SK-N-SH treated with all-trans-retinoic acid at 6 μM for 48 hours (cell line): ENCODE data around the gene B4GALT1.

Experiments
- ATAC-seq: fragments of 200-7000 bp; cut with Tn5 transposase; 3 replicates; pipeline ENCODE4 v1.9.1; 2020; ENCODE audit warnings: mild to moderate bottlenecking, moderate library complexity
- ARNTL ChIP-seq: fragments of 450-650 bp; formaldehyde crosslinking; IDR thresholded peaks from 2 replicates; pipeline ENCODE4 v1.5.0; 2020; ENCODE audit warnings: low read depth, mild to moderate bottlenecking, moderate library complexity, borderline replicate concordance
- CSDC2 ChIP-seq: fragments of 250-450 bp; sonication (Bioruptor Pico); IDR thresholded peaks from 2 replicates; pipeline ENCODE4 v1.5.0; 2020; ENCODE audit warnings: mild to moderate bottlenecking, moderate library complexity
- ESRRG ChIP-seq: fragments of 250-450 bp; sonication (Bioruptor Pico); IDR thresholded peaks from 2 replicates; pipeline ENCODE4 v1.6.1; 2021; ENCODE audit warnings: mild to moderate bottlenecking
- GLIS3 ChIP-seq: fragments of 250-450 bp; sonication (Bioruptor Pico); IDR thresholded peaks from 2 replicates; pipeline ENCODE4 v1.5.0; 2020; ENCODE audit warnings: mild to moderate bottlenecking, moderate library complexity
- ISL1 ChIP-seq: fragments of 250-450 bp; sonication (Bioruptor Pico); IDR thresholded peaks from 2 replicates; pipeline ENCODE4 v2.1.2; 2022; ENCODE audit warnings: mild to moderate bottlenecking, moderate library complexity
- OSR1 ChIP-seq: fragments of 250-450 bp; sonication (Bioruptor Pico); IDR thresholded peaks from 2 replicates; pipeline ENCODE4 v1.8.0; 2022; ENCODE audit warnings: moderate library complexity, mild to moderate bottlenecking, inconsistent platforms
- PPARA ChIP-seq: fragments of 250-450 bp; sonication (Bioruptor Pico); IDR thresholded peaks from 2 replicates; pipeline ENCODE4 v1.5.0; 2020; ENCODE audit warnings: mild to moderate bottlenecking, borderline replicate concordance
- RARB ChIP-seq: fragments of 250-450 bp; sonication (Bioruptor Pico); IDR thresholded peaks from 2 replicates; pipeline ENCODE4 v1.8.0; 2021; ENCODE audit warnings: mild to moderate bottlenecking, moderate library complexity
- TCF4 ChIP-seq: fragments of 250-450 bp; sonication (Bioruptor Pico); IDR thresholded peaks from 2 replicates; pipeline ENCODE4 v1.8.0; 2021; ENCODE audit warnings: mild to moderate bottlenecking, moderate library complexity, borderline replicate concordance
- TOX ChIP-seq: fragments of 250-450 bp; sonication (Bioruptor Pico); IDR thresholded peaks from 2 replicates; pipeline ENCODE4 v1.8.0; 2021; ENCODE audit warnings: mild to moderate bottlenecking, moderate library complexity, borderline replicate concordance
- ZNF565 ChIP-seq: fragments of 450-650 bp; formaldehyde crosslinking; conservative IDR thresholded peaks from 2 replicates; pipeline ENCODE4 v1.5.0; 2020; ENCODE audit warnings: low read depth, mild to moderate bottlenecking, moderate library complexity
- ZNF8 ChIP-seq: fragments of 450-650 bp; formaldehyde crosslinking; IDR thresholded peaks from 2 replicates; pipeline ENCODE4 v1.5.0; 2020; ENCODE audit warnings: mild to moderate bottlenecking, moderate library complexity
- TF ChIP-seq, protein P1 (sequence below): fragments of 250-450 bp; sonication (Bioruptor Pico); IDR thresholded peaks from 2 replicates; pipeline ENCODE4 v1.8.0; 2021; ENCODE audit warnings: low read depth, mild to moderate bottlenecking, moderate library complexity, borderline replicate concordance
- TF ChIP-seq, protein P2 (sequence below): fragments of 250-450 bp; sonication (Bioruptor Pico); IDR thresholded peaks from 2 replicates; pipeline ENCODE4 v1.5.0; 2020; ENCODE audit warnings: mild to moderate bottlenecking, moderate library complexity
- TF ChIP-seq, protein P3 (sequence below): fragments of 250-450 bp; sonication (Bioruptor Pico); IDR thresholded peaks from 2 replicates; pipeline ENCODE4 v1.5.1; 2020; ENCODE audit warnings: low read depth, mild to moderate bottlenecking, moderate library complexity
- TF ChIP-seq, protein P4 (sequence below): fragments of 250-450 bp; sonication (Bioruptor Pico); IDR thresholded peaks from 2 replicates; pipeline ENCODE4 v1.5.1; 2021; ENCODE audit warnings: mild to moderate bottlenecking, moderate library complexity

B4GALT1 gene

DNA sequence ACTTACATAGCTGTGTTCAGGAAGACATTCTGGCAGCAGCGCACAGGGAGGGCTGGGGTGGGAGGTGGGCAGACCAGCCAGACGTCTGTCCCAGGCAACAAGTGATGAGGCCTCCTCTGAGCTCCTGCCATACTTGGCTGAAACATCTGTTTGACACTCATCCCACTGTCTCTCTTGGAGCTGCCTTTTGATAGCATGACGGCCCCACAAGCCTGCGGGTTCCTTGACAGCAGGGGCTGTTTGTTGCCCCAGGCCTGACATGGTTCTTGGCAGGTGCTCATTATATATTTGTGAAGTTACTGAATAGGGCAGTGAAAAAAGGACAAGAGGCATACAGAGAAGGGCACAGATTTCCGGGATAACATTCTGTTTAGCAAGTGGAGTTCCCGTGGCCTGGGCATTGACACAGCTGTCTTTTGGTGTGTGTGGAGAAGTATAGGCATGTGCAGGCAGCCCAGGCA is 22.2 kb upstream of the B4GALT1 start (continued):
- TF ChIP-seq PPARA (CRISPR knock-in tag): no peak
- TF ChIP-seq, protein P1, sequence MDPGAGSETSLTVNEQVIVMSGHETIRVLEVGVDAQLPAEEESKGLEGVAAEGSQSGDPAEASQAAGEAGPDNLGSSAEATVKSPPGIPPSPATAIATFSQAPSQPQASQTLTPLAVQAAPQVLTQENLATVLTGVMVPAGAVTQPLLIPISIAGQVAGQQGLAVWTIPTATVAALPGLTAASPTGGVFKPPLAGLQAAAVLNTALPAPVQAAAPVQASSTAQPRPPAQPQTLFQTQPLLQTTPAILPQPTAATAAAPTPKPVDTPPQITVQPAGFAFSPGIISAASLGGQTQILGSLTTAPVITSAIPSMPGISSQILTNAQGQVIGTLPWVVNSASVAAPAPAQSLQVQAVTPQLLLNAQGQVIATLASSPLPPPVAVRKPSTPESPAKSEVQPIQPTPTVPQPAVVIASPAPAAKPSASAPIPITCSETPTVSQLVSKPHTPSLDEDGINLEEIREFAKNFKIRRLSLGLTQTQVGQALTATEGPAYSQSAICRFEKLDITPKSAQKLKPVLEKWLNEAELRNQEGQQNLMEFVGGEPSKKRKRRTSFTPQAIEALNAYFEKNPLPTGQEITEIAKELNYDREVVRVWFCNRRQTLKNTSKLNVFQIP (CRISPR knock-in tag): no peak
- TF ChIP-seq TCF4: no peak
- no peak for TF ChIP-seq ZNF8 (CRISPR knock-in tag)
- TF ChIP-seq TOX (CRISPR knock-in tag): no peak
- no peak for TF ChIP-seq ISL1 (CRISPR knock-in tag)

DNA sequence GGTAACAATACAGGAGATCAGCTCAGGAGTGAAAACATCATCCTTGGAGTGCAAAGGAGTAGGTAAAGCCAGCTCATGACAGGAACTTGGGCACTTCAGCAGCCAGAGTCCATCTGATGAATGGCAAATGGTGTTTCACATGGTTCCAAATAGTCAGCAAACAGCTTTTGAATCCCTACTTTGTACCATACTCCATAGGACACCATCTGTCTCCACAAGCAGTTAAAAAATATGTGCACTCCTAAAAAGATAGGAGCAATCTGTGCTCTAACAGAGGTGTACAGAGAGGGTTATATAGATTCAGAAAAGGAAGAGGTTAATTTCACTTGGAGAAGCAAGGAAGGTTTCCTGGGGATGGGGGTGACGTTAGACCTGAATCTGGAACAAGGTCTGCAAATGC is 21.6 kb upstream of the B4GALT1 start:
- TF ChIP-seq ZNF8 (CRISPR knock-in tag) (no peak), GLIS3 (CRISPR knock-in tag) (no peak), ZNF565 (no peak), ESRRG (CRISPR knock-in tag) (no peak), OSR1 (CRISPR knock-in tag) (no peak), CSDC2 (CRISPR knock-in tag) (no peak), ARNTL (CRISPR knock-in tag) (no peak), TOX (CRISPR knock-in tag) (no peak)
- TF ChIP-seq, protein P2, sequence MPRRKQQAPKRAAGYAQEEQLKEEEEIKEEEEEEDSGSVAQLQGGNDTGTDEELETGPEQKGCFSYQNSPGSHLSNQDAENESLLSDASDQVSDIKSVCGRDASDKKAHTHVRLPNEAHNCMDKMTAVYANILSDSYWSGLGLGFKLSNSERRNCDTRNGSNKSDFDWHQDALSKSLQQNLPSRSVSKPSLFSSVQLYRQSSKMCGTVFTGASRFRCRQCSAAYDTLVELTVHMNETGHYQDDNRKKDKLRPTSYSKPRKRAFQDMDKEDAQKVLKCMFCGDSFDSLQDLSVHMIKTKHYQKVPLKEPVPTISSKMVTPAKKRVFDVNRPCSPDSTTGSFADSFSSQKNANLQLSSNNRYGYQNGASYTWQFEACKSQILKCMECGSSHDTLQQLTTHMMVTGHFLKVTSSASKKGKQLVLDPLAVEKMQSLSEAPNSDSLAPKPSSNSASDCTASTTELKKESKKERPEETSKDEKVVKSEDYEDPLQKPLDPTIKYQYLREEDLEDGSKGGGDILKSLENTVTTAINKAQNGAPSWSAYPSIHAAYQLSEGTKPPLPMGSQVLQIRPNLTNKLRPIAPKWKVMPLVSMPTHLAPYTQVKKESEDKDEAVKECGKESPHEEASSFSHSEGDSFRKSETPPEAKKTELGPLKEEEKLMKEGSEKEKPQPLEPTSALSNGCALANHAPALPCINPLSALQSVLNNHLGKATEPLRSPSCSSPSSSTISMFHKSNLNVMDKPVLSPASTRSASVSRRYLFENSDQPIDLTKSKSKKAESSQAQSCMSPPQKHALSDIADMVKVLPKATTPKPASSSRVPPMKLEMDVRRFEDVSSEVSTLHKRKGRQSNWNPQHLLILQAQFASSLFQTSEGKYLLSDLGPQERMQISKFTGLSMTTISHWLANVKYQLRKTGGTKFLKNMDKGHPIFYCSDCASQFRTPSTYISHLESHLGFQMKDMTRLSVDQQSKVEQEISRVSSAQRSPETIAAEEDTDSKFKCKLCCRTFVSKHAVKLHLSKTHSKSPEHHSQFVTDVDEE (CRISPR knock-in tag): no peak
- TF ChIP-seq, protein P3, sequence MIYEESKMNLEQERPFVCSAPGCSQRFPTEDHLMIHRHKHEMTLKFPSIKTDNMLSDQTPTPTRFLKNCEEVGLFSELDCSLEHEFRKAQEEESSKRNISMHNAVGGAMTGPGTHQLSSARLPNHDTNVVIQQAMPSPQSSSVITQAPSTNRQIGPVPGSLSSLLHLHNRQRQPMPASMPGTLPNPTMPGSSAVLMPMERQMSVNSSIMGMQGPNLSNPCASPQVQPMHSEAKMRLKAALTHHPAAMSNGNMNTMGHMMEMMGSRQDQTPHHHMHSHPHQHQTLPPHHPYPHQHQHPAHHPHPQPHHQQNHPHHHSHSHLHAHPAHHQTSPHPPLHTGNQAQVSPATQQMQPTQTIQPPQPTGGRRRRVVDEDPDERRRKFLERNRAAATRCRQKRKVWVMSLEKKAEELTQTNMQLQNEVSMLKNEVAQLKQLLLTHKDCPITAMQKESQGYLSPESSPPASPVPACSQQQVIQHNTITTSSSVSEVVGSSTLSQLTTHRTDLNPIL: no peak
- TF ChIP-seq, all 23 proteins: peak for 0
- ATAC-seq: no peak

DNA sequence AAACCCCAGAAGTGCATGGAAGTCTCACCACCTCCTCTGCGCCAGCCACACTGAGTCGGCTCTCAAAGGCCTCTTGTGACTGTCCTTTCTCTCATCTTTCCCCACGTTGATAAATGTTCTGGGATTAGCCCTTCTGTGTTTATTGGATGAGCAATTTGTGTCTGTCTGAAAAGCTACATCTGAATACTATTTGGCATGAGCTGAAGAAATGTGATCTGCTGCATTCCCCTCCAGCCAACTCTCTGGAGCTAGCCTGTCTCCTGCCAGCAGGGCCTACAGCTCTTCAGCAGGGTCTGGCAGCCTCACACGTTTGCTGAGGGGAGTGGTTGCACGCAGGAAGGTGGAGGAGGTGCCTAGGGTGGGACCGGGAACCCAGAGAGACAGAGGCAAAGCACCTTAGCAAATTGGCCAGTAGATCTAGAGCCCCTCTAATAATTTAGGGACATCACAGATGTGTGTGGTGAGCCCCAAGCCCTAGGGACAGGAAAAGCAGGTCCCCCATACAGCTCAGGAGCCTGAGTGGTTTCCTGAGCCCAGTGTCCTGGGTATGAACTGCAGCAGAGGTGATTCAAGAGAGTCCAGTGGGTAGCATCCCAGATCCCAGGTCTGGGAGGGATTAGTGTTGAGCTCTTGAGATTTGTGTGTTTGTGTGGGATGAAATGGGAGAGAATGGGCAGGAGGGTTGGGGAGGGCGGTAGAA is 20.5 kb upstream of the B4GALT1 start:
- peak; percentile 98 for ATAC-seq
- TF ChIP-seq RARB (CRISPR knock-in tag) (no peak), ZNF565 (no peak), TCF4 (no peak), ESRRG (CRISPR knock-in tag) (no peak)
- TF ChIP-seq, protein P3: no peak

DNA sequence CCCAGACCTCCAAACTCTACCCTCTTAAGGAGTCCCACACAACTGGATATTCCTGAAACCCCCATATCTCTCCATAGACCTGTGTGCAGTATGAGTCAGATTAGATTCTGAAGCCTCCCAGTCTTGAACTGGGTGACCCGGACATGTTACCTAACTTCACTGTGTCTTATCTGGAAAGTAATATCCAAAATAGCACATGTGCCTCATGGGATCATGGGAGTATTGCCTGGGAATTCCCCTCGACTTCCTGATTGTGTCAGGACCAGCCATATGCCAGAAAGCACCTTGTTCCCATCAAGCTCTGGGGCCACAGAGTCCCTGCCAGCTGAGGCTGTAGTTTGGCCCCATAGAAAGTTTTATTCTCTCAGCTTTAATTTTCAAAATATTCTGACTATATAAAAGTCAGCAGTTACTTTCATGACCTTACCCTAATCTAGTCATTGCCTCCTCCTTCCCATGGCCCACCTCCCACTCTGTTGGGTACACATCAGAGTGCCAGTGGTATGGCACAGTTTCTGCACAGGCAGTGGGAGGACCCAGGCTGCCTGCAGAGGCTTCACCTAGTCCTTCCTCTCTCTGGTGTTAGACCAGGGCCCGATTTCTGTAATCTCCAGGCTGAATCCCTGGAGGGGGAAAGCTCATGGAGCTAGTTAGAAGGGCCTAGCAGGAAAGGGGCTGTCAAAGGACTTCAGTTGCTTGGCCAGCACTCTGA is 19.5 kb upstream of the B4GALT1 start:
- TF ChIP-seq TCF4 (no peak), ESRRG (CRISPR knock-in tag) (no peak)
- TF ChIP-seq, protein P4, sequence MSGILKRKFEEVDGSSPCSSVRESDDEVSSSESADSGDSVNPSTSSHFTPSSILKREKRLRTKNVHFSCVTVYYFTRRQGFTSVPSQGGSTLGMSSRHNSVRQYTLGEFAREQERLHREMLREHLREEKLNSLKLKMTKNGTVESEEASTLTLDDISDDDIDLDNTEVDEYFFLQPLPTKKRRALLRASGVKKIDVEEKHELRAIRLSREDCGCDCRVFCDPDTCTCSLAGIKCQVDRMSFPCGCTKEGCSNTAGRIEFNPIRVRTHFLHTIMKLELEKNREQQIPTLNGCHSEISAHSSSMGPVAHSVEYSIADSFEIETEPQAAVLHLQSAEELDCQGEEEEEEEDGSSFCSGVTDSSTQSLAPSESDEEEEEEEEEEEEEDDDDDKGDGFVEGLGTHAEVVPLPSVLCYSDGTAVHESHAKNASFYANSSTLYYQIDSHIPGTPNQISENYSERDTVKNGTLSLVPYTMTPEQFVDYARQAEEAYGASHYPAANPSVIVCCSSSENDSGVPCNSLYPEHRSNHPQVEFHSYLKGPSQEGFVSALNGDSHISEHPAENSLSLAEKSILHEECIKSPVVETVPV (CRISPR knock-in tag): no peak
- TF ChIP-seq, protein P3: no peak
- TF ChIP-seq, protein P1 (CRISPR knock-in tag): no peak
- no peak; the same call in 2 of the 3 replicates for ATAC-seq
